NCI-H2081 treated with DMSO at 0.1 percent for 48 hours (cell line): ENCODE measurements around the gene REV1.

ENCODE experiments used
- DNase-seq: peaks from one replicate; lab custom pipeline; 2025; lab: John Stamatoyannopoulos, UW

The REV1 gene

GRCh38 chr2:99448556-99448955 lies 41.3 kb downstream of the REV1 start:
- DNase-seq, result no peak

- DNase-seq, result no peak
These were observed 44.8 kb downstream of the REV1 start for GRCh38 chr2:99445065-99445464.

GRCh38 chr2:99444222-99444621 lies 45.6 kb downstream of the REV1 start:
- no peak for DNase-seq

GRCh38 chr2:99442837-99443236 lies 47.0 kb downstream of the REV1 start:
- no peak for DNase-seq

GRCh38 chr2:99439971-99440505 lies 49.8 kb downstream of the REV1 start:
- DNase-seq, result no peak

- no peak for DNase-seq
These were observed 52.9 kb downstream of the REV1 start for GRCh38 chr2:99436874-99437273.

GRCh38 chr2:99433340-99433739 lies 56.5 kb downstream of the REV1 start:
- DNase-seq, result no peak

GRCh38 chr2:99431587-99432275 lies 58.1 kb downstream of the REV1 start:
- DNase-seq, result no peak

GRCh38 chr2:99430614-99431291 lies 59.1 kb downstream of the REV1 start:
- no peak for DNase-seq

GRCh38 chr2:99425022-99425421 lies 64.8 kb downstream of the REV1 start:
- DNase-seq, result no peak

- no peak for DNase-seq
These were observed 65.4 kb downstream of the REV1 start for GRCh38 chr2:99424371-99424770.

GRCh38 chr2:99422599-99422998 lies 67.2 kb downstream of the REV1 start:
- no peak for DNase-seq

- no peak for DNase-seq
These were observed 68.3 kb downstream of the REV1 start for GRCh38 chr2:99421469-99421868.

- no peak for DNase-seq
These were observed 69.0 kb downstream of the REV1 start for GRCh38 chr2:99420751-99421299.

- DNase-seq, result no peak
These were observed 69.8 kb downstream of the REV1 start for GRCh38 chr2:99420031-99420430.

GRCh38 chr2:99417396-99417795 lies 72.4 kb downstream of the REV1 start:
- DNase-seq, result no peak

- DNase-seq, result no peak
These were observed 75.3 kb downstream of the REV1 start for GRCh38 chr2:99414566-99414965.

- no peak for DNase-seq
These were observed 79.5 kb downstream of the REV1 start for GRCh38 chr2:99410276-99410675.

GRCh38 chr2:99406137-99406536 lies 83.7 kb downstream of the REV1 start:
- DNase-seq, result no peak

GRCh38 chr2:99404797-99405669 lies 84.8 kb downstream of the REV1 start:
- no peak for DNase-seq

- no peak for DNase-seq
These were observed 85.6 kb downstream of the REV1 start for GRCh38 chr2:99404039-99404796.

GRCh38 chr2:99403524-99403923 lies 86.3 kb downstream of the REV1 start:
- no peak for DNase-seq
